SKM-1 treated with dmso at 0.1 percent for 144 hours (cell line): ENCODE measurements around the gene ATP9A.
"Not testable (repeated sequence)": the region's sequence is repeated elsewhere in the genome, so short reads cannot be mapped to it uniquely, and the experiment has no call there.

Experiments used
- DNase-seq: peaks from one replicate; lab custom pipeline; 2025; ENCODE audit not compliant: unreplicated experiment; lab: John Stamatoyannopoulos, UW

The ATP9A gene

DNA sequence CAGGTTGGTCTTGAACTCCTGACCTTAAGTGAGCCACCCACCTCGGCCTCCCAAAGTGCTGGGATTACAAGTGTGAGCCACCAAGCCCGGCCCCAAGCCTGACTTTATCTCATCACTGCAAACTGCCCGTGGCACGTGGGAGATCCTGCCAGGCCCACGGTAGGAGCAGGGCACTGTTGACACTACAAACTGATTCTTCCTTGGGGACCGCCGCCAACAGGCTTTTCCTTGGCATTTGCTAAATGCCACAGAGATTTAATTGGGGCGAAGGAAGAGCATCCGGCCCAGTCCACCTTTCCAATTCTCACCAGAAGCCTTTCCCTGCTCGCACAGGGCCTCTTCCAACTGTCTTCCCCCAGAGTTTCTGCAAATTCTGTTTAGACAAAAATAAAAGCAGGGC lies 11.0 kb downstream of the ATP9A start:
- no peak for DNase-seq

DNA sequence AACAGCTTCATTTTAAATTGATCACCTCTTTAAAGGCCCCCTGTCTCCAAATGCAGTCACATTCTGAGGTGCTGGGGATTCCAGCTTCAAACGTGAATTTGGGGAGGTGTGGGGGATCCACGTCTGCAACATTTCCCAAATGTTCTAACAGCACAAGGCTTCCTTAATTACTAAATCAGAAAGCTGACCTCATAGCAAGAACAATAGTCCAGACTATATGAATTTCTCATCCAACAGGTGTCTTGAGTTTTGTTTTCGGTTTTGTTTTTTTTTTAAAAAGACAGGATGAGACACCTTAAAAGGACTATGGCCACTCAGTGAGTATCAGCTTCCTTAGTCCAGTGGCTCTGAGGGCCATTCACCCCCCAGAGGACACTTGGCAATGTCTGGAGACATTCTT lies 11.5 kb downstream of the ATP9A start:
- no peak for DNase-seq

DNA sequence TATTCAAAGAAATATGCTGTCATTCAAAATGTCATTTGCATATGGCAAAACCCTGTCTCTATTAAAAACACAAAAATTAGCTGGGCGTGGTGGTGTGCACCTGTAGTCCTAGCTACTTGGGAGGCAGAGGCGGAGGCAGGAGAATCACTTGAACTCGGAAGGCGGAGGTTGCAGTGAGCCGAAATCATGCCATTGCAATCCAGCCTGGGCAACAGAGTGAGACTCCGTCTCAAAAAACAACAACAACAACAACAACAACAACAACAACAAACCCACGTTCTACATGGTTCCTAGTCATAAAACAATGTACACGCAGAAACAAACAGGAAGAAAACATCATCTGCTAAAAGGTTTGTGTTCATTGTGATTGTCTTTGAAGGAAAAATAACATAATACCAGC lies 15.0 kb downstream of the ATP9A start:
- DNase-seq, result not testable (repeated sequence)

GRCh38 chr20:51752343-51752951 lies 15.7 kb downstream of the ATP9A start:
- no peak for DNase-seq

- DNase-seq, result no peak
Measured at GRCh38 chr20:51750770-51751388, 17.3 kb downstream of the ATP9A start.

DNA sequence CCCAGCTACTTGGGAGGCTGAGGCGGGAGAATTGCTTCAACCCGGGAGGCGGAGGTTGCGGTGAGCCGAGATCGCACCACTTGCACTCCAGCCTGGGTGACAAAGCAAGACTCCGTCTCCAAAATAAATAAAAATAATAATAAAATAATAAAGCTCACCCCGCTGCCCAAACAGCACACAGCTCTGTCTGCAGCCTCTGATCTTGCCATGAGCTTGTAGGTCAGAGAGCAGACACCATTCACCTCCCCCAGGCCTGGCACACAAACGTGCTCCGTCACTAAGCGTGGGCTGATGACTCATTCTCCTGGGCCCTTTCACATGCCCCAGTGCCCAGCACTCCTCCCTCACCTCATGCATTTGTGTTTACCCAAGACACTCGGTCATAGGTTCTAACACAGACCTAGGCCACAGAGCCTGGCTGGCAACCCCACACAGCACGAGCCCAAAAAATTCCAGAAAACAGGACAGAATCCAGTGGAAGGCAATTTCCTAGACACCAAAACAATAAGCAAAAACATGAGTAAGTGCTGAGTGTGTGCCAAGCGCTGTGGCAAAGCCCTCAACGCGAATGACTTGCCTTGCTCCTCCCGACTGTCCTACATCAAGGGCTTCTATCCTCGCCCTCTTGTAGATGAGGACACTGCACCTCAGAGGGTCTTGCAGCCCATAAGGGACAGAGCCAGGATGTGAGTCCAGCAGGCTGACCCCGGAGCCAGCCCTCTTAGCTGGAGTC lies 18.0 kb downstream of the ATP9A start:
- DNase-seq, result no peak

DNA sequence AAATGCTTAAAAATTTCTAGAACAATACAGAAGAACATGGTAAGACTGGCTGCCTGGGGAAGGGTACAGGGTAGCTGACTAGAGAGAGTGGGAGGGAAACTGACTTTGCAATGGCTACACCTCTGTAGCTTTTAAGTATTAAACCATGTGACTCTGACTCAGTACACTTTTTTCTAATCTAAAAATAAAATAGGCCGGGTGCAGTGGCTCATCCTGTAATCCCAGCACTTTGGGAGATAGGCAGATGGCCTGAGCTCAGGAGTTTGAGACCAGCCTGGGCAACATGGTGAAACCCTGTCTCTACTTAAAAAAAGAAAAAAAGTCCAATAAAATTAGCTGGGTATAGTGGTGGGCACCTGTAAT lies 18.5 kb downstream of the ATP9A start:
- no peak for DNase-seq

DNA sequence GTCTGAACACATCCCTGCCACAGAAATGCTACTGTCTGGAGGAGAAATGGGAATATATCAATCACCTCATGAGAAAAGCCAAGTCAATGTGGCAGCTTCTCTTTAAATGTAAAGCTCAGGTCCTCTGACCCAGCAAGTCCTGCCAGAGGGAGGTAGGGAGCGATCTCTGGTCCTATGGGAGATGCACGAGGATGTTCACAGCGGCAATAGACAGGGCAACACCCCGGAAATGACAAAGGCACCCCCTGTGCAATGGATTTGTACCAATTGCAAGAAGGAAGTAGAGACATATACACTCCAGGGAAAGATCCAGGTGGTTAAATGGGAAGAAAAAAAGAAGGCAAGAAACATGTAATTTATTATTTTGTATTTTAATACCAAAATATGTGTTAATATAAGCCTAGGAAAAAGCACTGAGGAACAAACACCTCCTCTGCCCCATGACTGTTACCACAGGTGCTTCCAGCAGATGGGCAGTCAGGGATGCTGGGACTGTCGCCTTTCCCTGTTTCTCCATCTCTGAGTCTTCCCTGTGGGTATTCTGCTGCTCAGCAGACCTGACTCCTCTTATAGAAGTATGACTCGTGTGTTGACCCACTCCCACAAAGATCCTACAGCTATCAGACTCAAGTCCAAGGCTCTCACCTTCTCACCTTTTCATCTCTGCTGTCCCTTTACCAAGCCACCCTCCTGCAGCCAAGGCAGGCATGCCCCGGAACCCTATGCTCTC lies 20.8 kb downstream of the ATP9A start:
- DNase-seq, result no peak

DNA sequence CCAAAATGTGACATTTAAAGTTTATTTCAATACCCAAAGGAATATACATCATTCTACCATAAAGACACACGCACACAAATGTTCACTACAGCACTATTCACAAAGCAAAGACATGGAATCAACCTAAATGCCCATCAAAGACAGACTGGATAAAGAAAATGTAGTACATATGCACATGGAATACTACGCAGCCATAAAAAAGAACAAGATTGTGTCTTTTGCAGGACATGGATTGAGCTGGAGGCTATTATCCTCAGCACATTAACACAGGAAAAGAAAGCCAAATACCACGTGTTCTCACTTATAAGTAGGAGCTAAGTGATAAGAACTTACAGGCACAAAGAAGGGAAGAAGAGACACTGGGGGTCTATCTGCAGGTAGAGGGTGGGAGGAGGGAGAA lies 22.4 kb downstream of the ATP9A start:
- no peak for DNase-seq

GRCh38 chr20:51740838-51741237 lies 27.4 kb downstream of the ATP9A start:
- no peak for DNase-seq

DNA sequence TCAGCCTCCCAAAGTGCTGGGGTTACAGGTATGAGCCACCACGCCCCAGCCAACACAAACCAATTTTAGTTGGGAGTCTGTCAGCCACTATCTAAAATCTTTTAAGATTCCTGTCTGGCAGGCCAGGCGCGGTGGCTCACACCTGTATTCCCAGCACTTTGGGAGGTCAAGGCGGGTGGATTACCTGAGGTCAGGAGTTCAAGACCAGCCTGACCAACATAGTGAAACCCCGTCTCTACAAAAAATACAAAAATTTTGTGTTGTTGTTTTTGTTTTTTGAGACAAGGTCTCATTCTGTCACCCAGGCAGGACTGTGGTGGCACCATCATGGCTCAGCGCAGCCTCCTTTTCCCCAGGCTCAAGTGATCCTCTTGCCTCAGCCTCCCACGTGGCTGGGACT lies 27.9 kb downstream of the ATP9A start:
- DNase-seq, result not testable (repeated sequence)

GRCh38 chr20:51739722-51740249 lies 28.4 kb downstream of the ATP9A start:
- no peak for DNase-seq

DNA sequence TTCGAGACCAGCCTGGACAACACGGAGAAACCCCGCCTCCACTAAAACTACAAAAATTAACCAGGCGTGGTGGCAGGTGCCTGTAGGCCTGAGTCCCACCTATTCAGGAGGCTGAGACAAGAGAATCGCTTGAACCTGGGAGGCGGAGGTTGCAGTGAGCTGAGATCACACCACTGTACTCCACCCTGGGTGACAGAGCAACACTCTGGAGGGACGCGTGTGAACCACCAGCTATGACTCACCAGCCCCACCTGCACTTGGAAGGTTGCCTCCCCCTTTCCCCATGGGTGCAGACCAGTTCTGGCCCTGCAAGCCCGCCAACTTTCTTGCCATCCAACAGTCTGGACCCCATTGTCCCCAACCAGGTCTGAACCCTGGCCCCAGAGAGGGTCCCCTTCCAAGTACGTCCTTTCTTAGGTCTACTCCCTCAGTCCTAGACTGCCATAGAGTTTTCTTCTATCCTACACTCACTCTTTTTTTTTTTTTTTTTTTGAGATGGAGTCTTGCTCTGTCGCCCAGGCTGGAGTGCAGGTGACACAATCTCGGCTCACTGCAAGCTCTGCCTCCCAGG lies 29.2 kb downstream of the ATP9A start:
- DNase-seq, result no peak

DNA sequence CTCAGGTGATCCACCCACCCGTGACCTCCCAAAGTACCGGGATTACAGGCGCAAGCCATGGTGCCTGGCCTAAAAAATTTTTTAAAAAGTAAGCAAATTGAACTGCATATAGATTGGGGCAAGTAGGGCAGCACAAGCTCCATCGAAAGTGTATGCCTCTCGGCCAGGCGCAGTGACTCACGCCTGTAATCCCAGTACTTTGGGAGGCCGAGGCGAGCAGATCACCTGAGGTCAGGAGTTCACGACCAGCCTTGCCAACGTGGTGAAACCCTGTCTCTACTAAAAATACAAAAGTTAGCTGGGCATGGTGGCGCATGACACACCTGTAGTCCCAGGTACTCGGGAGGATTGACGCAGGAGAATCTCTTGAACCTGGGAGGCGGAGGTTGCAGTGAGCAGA lies 29.9 kb downstream of the ATP9A start:
- DNase-seq, result not testable (repeated sequence)

- DNase-seq, result no peak
Measured at GRCh38 chr20:51736947-51737346, 31.2 kb downstream of the ATP9A start.

GRCh38 chr20:51735728-51736600 lies 32.2 kb downstream of the ATP9A start:
- no peak for DNase-seq

DNA sequence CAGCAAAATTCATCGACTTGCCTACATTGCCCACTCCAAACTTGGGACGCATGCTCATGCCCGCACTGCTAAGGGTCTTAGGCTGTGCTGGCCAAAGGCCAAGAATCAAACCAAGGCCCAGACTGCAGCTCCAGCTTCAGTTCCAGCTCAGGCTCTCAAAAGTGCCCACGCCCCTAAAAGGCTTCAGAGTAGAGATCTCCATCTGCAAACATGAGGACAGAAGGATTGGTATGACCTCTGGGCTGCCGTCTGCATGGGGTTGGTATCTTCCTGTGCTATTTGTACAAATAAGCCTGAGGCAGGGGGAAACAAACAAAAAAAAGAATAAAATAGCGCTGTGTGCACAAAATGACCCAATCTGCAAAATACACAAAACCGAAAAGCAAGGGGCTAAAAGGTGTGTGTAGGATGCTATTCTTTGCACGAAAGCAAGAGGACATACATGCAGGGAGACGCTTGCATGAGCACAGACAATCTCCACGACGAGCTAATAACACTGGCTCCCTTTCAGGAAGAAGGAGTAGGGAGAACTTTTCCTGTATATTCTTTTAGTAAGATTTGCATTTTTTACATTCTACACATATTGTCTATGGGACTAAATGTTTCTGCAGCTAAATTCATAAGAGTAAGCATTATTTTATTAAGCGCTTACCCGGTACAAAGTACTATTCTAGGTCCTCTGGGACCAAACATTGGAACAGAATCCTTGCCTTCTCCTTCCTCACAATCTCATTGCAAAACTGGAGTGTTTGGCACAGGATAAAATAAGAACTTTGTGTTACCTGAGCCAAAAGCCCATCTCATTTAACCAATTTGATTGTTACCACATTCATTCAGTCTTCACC lies 33.1 kb downstream of the ATP9A start:
- DNase-seq, result no peak

DNA sequence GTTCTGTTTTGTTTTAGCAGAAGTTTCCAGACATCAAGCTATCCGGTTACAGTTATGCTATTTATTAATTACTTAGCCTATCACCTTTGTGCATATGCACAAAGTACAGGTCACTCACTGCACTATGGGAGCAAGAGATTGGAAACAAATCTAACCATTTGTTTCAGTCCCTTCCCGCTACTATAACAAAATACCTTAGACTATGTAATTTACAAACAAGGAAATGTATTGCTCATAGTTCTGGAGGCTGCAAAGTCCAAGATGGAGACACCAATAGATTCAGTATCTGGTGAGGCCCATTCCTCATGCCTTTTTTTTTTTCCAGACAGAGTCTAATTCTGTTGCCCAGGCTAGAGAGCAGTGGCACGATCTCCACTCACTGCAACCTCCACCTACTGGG lies 35.1 kb downstream of the ATP9A start:
- DNase-seq, result no peak

GRCh38 chr20:51732096-51732791 lies 35.9 kb downstream of the ATP9A start:
- no peak for DNase-seq
